Activated T-cell treated with anti-CD3 and anti-CD28 coated beads, Interleukin-2, amount 50 U/mL, for 4 hours (primary cell): Measurements from ENCODE around the gene RTTN. TPM values are rescaled to one million over a fixed set of nuclear protein-coding genes. Genes with fewer than 3 reads are reported as not detected.

Source experiments
- ATAC-seq, 2 donors: fragments of 200-7000 bp; cut with Tn5 transposase; one replicate each; pipeline ENCODE4 v1.10.0; 2021
- DNase-seq: peaks from one replicate; pipeline ENCODE4 v3.0.0-alpha.2; 2020
- H3K27me3 Mint-ChIP-seq: one replicate; pipeline ENCODE4 v1.8.0; 2021; ENCODE audit warnings: low read depth, mixed read lengths
- H3K36me3 Mint-ChIP-seq: one replicate; pipeline ENCODE4 v1.8.0; 2022; ENCODE audit warnings: mixed read lengths; ENCODE audit not compliant: insufficient read depth
- H3K4me1 Mint-ChIP-seq: one replicate; pipeline ENCODE4 v1.8.0; 2021; ENCODE audit warnings: low read depth, mixed read lengths
- H3K4me3 Mint-ChIP-seq: one replicate; pipeline ENCODE4 v1.8.0; 2021; ENCODE audit warnings: mild to moderate bottlenecking, moderate library complexity, mixed read lengths
- H3K9me3 Mint-ChIP-seq: one replicate; pipeline ENCODE4 v1.8.0; 2021; ENCODE audit warnings: mixed read lengths
- total RNA-seq, 3 donors: library from RNA; stranded (reverse); gene quantifications; one replicate each; pipeline ENCODE4 v1.2.1, GENCODE V29; 2021

The RTTN gene
- total RNA-seq, 3 donors from 2014 or later: 15.1 to 15.6 (median 15.2) TPM

DNA sequence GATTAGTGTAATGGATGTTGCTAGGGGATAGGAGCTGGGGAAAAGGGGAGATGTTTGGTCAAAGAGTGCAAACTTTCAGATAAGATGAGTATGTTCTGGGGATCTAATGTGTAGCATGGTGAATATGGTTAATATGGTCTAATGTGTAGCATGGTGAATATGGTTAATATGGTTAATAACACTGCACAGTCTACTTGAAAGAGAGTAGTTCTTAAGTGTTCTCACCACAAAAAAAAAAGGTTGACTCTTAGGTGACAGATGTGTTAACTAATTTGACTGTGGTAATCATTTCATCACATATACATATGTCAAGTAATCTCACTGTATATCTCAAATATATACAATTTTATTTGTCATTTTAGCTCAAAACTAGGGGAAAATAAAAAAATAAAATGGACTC is 136.5 kb downstream of the RTTN start:
- Mint-ChIP-seq H3K9me3 (no peaks in the 10 kb centered on the region), H3K4me1 (no peaks in the 10 kb centered on the region), H3K27me3 (no peaks in the 10 kb centered on the region), H3K4me3 (no peak overlapping the region), H3K36me3 (peaks cover 25% of the 10 kb centered on the region)
- no peak for DNase-seq
- ATAC-seq: no peak

GRCh38 chr18:70059684-70060083 is 145.8 kb downstream of the RTTN start:
- Mint-ChIP-seq H3K9me3 (no peaks in the 10 kb centered on the region), H3K36me3 (peaks cover 46% of the 10 kb centered on the region), H3K4me3 (no peak overlapping the region), H3K4me1 (no peaks in the 10 kb centered on the region), H3K27me3 (no peaks in the 10 kb centered on the region)
- no peak for DNase-seq
- ATAC-seq: no peak

GRCh38 chr18:70058916-70059315 is 146.6 kb downstream of the RTTN start:
- H3K36me3 Mint-ChIP-seq: peaks cover 43% of the 10 kb centered on the region
- no peak overlapping the region for H3K4me3 Mint-ChIP-seq
- no peaks in the 10 kb centered on the region for H3K4me1 Mint-ChIP-seq
- no peak for DNase-seq
- H3K27me3 Mint-ChIP-seq: no peaks in the 10 kb centered on the region
- no peaks in the 10 kb centered on the region for H3K9me3 Mint-ChIP-seq
- no peak for ATAC-seq

- H3K36me3 Mint-ChIP-seq: peaks cover 22% of the 10 kb centered on the region
- no peaks in the 10 kb centered on the region for H3K4me1 Mint-ChIP-seq
- no peak for ATAC-seq
- H3K4me3 Mint-ChIP-seq: no peak overlapping the region
- no peaks in the 10 kb centered on the region for H3K27me3 Mint-ChIP-seq
- no peak for DNase-seq
- H3K9me3 Mint-ChIP-seq: no peaks in the 10 kb centered on the region
These were observed 157.4 kb downstream of the RTTN start for GRCh38 chr18:70047931-70048603.

GRCh38 chr18:70046796-70047195 is 158.7 kb downstream of the RTTN start:
- Mint-ChIP-seq H3K27me3 (no peaks in the 10 kb centered on the region), H3K9me3 (no peaks in the 10 kb centered on the region), H3K36me3 (peaks cover 25% of the 10 kb centered on the region), H3K4me3 (no peak overlapping the region), H3K4me1 (no peaks in the 10 kb centered on the region)
- ATAC-seq (no peak), DNase-seq (no peak)

DNA sequence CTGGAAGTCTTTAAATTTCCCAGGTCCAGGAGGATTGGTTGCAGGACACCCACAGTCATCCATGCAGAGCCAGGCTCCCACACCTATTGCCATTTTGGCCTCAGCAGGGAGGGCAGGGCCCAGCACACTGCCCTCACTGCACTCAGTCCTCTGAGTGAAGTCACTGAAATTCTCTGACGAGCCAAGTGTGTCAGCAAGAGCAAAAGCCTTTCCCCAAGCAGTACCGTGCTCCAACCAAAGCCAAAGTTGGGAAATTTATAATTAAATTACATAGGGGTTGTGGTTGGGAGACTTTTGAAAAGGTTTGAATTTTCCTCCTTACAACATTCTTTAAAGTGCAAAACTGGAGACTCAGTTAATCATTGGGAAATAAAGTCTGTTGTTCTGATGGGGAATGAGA is 159.3 kb downstream of the RTTN start:
- Mint-ChIP-seq H3K36me3 (peaks cover 20% of the 10 kb centered on the region), H3K4me1 (no peaks in the 10 kb centered on the region), H3K4me3 (no peak overlapping the region), H3K27me3 (no peaks in the 10 kb centered on the region), H3K9me3 (no peaks in the 10 kb centered on the region)
- ATAC-seq (no peak), DNase-seq (no peak)

GRCh38 chr18:70044632-70045031 is 160.9 kb downstream of the RTTN start:
- ATAC-seq (peak; percentile 77), DNase-seq (no peak)
- peaks cover 15% of the 10 kb centered on the region for H3K36me3 Mint-ChIP-seq
- H3K4me3 Mint-ChIP-seq: no peak overlapping the region
- no peaks in the 10 kb centered on the region for H3K27me3 Mint-ChIP-seq
- H3K9me3 Mint-ChIP-seq: no peaks in the 10 kb centered on the region
- no peaks in the 10 kb centered on the region for H3K4me1 Mint-ChIP-seq

- DNase-seq: no peak
- Mint-ChIP-seq H3K36me3 (peaks cover 43% of the 10 kb centered on the region), H3K4me1 (no peaks in the 10 kb centered on the region), H3K9me3 (peaks cover 3% of the 10 kb centered on the region), H3K27me3 (no peaks in the 10 kb centered on the region), H3K4me3 (no peak overlapping the region)
- ATAC-seq: no peak
These were observed 163.9 kb downstream of the RTTN start for GRCh38 chr18:70041459-70042050.

GRCh38 chr18:70039186-70039585 is 166.3 kb downstream of the RTTN start:
- Mint-ChIP-seq H3K4me1 (no peaks in the 10 kb centered on the region), H3K36me3 (peaks cover 61% of the 10 kb centered on the region), H3K9me3 (peaks cover 8% of the 10 kb centered on the region), H3K4me3 (no peak overlapping the region), H3K27me3 (no peaks in the 10 kb centered on the region)
- ATAC-seq (no peak), DNase-seq (no peak)

DNA sequence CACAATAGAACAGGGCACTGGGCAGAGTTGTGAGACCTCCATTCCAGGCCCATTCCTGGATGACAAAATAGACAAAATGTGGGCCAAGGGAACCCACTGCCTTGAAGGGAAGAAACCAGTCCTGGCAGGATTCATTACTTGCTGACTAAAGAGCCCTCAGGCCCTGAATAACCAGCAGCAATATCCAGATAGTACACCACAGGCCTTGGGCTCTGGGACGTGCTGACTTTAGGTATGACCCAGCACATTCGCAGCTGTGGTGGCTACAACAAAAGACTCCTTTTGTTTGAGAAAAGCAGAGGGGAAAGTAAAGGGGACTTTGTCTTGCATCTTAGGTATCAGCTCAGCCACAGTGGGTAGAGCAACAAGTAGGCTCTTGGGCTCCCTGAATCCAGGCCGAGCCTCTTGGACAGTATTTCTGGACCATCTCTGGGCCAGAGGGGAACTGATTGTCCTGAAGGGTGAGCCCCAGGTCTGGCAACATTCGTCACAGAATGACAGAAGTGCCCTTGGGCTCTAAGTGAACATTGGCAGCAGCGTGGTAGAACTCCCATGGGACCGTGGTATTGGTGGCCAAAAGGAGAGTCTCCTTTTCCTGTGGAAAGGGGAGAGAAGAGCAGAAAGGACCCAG is 167.9 kb downstream of the RTTN start:
- peaks cover 63% of the 10 kb centered on the region for H3K36me3 Mint-ChIP-seq
- H3K27me3 Mint-ChIP-seq: no peaks in the 10 kb centered on the region
- peaks cover 8% of the 10 kb centered on the region for H3K9me3 Mint-ChIP-seq
- ATAC-seq: no peak
- DNase-seq: no peak
- no peak overlapping the region for H3K4me3 Mint-ChIP-seq
- H3K4me1 Mint-ChIP-seq: no peaks in the 10 kb centered on the region

DNA sequence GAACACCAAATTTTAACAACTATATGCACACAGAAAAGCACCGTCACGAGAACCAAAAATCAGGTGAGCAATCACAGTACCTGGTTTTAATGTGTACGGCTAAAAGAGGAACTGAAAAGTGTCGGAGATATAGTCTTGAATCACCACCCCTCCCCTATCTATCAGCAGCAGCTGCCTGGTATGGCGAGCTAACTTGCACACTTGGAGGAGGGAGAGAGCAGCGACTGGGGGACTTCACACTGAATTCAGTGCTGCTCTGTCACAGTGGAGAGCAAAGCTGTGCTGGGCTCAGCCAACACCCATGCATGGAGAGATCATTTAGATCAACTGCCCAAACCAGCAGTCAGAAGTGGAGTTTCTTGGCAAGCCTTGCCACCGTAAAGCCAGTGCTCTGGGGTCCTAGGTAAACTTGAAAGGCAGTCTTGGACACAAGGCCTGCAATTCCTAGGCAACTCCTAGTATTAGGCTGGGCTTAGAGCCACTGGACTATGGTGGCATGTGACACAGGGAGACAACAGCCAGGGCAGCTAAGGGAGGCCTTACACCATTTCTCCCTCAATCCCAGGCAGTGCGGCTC is 168.6 kb downstream of the RTTN start:
- Mint-ChIP-seq H3K4me1 (no peaks in the 10 kb centered on the region), H3K27me3 (no peaks in the 10 kb centered on the region), H3K9me3 (peaks cover 8% of the 10 kb centered on the region), H3K4me3 (no peak overlapping the region), H3K36me3 (peaks cover 67% of the 10 kb centered on the region)
- DNase-seq (no peak), ATAC-seq (no peak)

- DNase-seq (no peak), ATAC-seq (no peak)
- Mint-ChIP-seq H3K9me3 (peaks cover 8% of the 10 kb centered on the region), H3K4me1 (no peaks in the 10 kb centered on the region), H3K36me3 (peaks cover 67% of the 10 kb centered on the region), H3K4me3 (no peak overlapping the region), H3K27me3 (no peaks in the 10 kb centered on the region)
These were observed 169.3 kb downstream of the RTTN start for GRCh38 chr18:70036168-70036567.

- no peaks in the 10 kb centered on the region for H3K27me3 Mint-ChIP-seq
- no peak for DNase-seq
- ATAC-seq: no peak
- no peaks in the 10 kb centered on the region for H3K4me1 Mint-ChIP-seq
- H3K9me3 Mint-ChIP-seq: peaks cover 2% of the 10 kb centered on the region
- peaks cover 45% of the 10 kb centered on the region for H3K36me3 Mint-ChIP-seq
- no peak overlapping the region for H3K4me3 Mint-ChIP-seq
These were observed 174.3 kb downstream of the RTTN start for GRCh38 chr18:70031221-70031620.

DNA sequence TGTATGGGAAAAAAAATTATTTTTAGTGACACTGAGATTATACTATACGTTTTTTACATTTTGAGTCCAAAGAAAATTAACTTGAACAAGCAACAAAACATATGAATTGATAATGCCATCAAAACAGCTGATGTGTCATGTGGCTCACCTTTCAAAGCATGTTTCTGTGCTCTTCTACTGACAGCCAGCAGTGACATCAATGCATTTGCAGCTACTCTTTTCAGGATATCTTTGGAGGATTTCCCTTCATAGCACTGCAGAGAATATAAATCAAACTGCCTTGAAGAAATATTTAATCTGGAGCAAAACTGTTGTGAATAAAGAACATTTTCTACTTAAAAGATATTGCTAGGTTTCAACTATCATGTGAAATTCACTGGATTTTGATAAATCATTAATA is 174.8 kb downstream of the RTTN start:
- Mint-ChIP-seq H3K4me1 (no peaks in the 10 kb centered on the region), H3K36me3 (peaks cover 46% of the 10 kb centered on the region), H3K27me3 (no peaks in the 10 kb centered on the region), H3K4me3 (no peak overlapping the region), H3K9me3 (no peaks in the 10 kb centered on the region)
- DNase-seq (no peak), ATAC-seq (no peak)

- H3K36me3 Mint-ChIP-seq: peaks cover 44% of the 10 kb centered on the region
- no peaks in the 10 kb centered on the region for H3K4me1 Mint-ChIP-seq
- ATAC-seq (no peak), DNase-seq (no peak)
- H3K4me3 Mint-ChIP-seq: no peak overlapping the region
- no peaks in the 10 kb centered on the region for H3K9me3 Mint-ChIP-seq
- H3K27me3 Mint-ChIP-seq: no peaks in the 10 kb centered on the region
These were observed 176.3 kb downstream of the RTTN start for GRCh38 chr18:70029163-70029562.
